GM12878 (cell line): Measurements from ENCODE around the gene GBA3. TPM values are rescaled to one million over a fixed set of nuclear protein-coding genes. Genes with fewer than 3 reads are reported as not detected.
A peak's percentile ranks its signal among the peaks of the same experiment; 100 is the strongest.

Experiments used
- ATAC-seq: fragments of 200-7000 bp; cut with Tn5 transposase; 3 replicates; pipeline ENCODE4 v1.9.1; 2020; ENCODE audit warnings: mild to moderate bottlenecking, moderate library complexity
- BruUV-seq: library from RNA; stranded (reverse); fragments of 400-500 nt; replicated peaks from 2 replicates; lab custom pipeline; 2021; lab: Mats Ljungman, UMichigan
- CTCF ChIA-PET: fragments of 300-600 bp; sonication (Branson Sonifier 250); formaldehyde crosslinking; extraction: SDS; loops from one replicate; lab custom pipeline; 2021; ENCODE audit warnings: inconsistent platforms; lab: Yijun Ruan, JAX
- POLR2A ChIA-PET: fragments of 350-600 bp; formaldehyde crosslinking; extraction: SDS; loops from one replicate; lab custom pipeline; 2021; ENCODE audit warnings: inconsistent platforms; lab: Charles Lee
- RAD21 ChIA-PET: fragments of 300-600 bp; sonication (Branson Sonifier 250); formaldehyde crosslinking; loops from one replicate; lab custom pipeline; 2023; ENCODE audit warnings: antibody characterized with exemption; ENCODE audit not compliant: unreplicated experiment; lab: Charles Lee
- SMC1A ChIA-PET: fragments of 300-600 bp; sonication (Branson Sonifier 250); formaldehyde crosslinking; loops from one replicate; lab custom pipeline; 2023; ENCODE audit not compliant: unreplicated experiment, uncharacterized antibody; lab: Charles Lee
- DNase-seq: peaks from one replicate; pipeline ENCODE4 v3.0.0-alpha.2; 2011; ENCODE audit warnings: low read depth, low spot score
- FAIRE-seq: peaks from 3 replicates; lab custom pipeline; 2011; peaks lifted over from hg19 to GRCh38; lab: Jason Lieb, UNC
- H2AFZ ChIP-seq: 2 replicates; pipeline ENCODE4 v1.6.0; 2011; ENCODE audit warnings: low read depth, low read length, control low read depth; ENCODE audit not compliant: control insufficient read depth
- H3K27ac ChIP-seq: 2 replicates; pipeline ENCODE4 v1.5.1; 2011; ENCODE audit warnings: control low read depth; ENCODE audit not compliant: control insufficient read depth, insufficient read depth
- H3K27me3 ChIP-seq, 2 experiments: replicated peaks in 1 of 2; 2 replicates each; pipeline versions ENCODE4 v1.6.0 to v1.6.1; 2011; ENCODE audit warnings: low read length in 1 of 2; ENCODE audit not compliant: control insufficient read depth in 2 of 2, insufficient read depth in 2 of 2
- H3K36me3 ChIP-seq, 2 experiments: 2 replicates each; pipeline ENCODE4 v1.5.1; 2011; ENCODE audit warnings: low read length in 1 of 2; ENCODE audit not compliant: control insufficient read depth in 2 of 2, insufficient read depth in 2 of 2
- H3K4me1 ChIP-seq: 2 replicates; pipeline ENCODE4 v1.6.1; 2011; ENCODE audit warnings: mild to moderate bottlenecking, low read length, moderate library complexity, mixed read lengths; ENCODE audit not compliant: control insufficient read depth, insufficient read depth
- H3K4me2 ChIP-seq: 2 replicates; pipeline ENCODE4 v1.6.0; 2011; ENCODE audit warnings: control low read depth; ENCODE audit not compliant: control insufficient read depth, insufficient read depth
- H3K4me3 ChIP-seq: fragments of 200-600 bp; sonication (generic); 2 replicates; pipeline ENCODE4 v1.5.1; 2016
- H3K79me2 ChIP-seq: 2 replicates; pipeline ENCODE4 v1.6.0; 2011; ENCODE audit warnings: low read length; ENCODE audit not compliant: control insufficient read depth, insufficient read depth
- H3K9ac ChIP-seq: 2 replicates; pipeline ENCODE4 v1.8.0; 2011; ENCODE audit warnings: low read length, control low read depth, mixed read lengths; ENCODE audit not compliant: control insufficient read depth, insufficient read depth
- H3K9me3 ChIP-seq: replicated peaks from 3 replicates; pipeline ENCODE4 v1.5.1; 2011; ENCODE audit warnings: mild to moderate bottlenecking, low read length; ENCODE audit not compliant: control insufficient read depth, insufficient read depth
- H4K20me1 ChIP-seq: 2 replicates; pipeline ENCODE4 v1.6.0; 2011; ENCODE audit not compliant: control insufficient read depth, insufficient read depth
- ATF7 ChIP-seq: fragments of 450-650 bp; IDR thresholded peaks from 2 replicates; pipeline ENCODE4 v1.6.1; 2016; ENCODE audit warnings: low read depth, mild to moderate bottlenecking
- BMI1 ChIP-seq: fragments of 450-650 bp; IDR thresholded peaks from 2 replicates; pipeline ENCODE4 v1.6.1; 2016; ENCODE audit warnings: mild to moderate bottlenecking, moderate library complexity, borderline replicate concordance
- EZH2 ChIP-seq: IDR thresholded peaks from 2 replicates; pipeline ENCODE4 v1.6.1; 2012; ENCODE audit warnings: low read depth, mild to moderate bottlenecking, control low read depth, inconsistent platforms, low read length, borderline replicate concordance; ENCODE audit not compliant: control insufficient read depth
- IKZF2 ChIP-seq, 2 experiments: fragments of 450-650 bp; IDR thresholded peaks; 2 replicates each; pipeline ENCODE4 v1.6.1; 2017; ENCODE audit warnings: mild to moderate bottlenecking in 2 of 2, moderate library complexity in 2 of 2
- POLR2AphosphoS5 ChIP-seq: IDR thresholded peaks from 2 replicates; pipeline ENCODE4 v1.6.1; 2011; ENCODE audit warnings: mild to moderate bottlenecking, low read length, inconsistent platforms
- RUNX3 ChIP-seq: IDR thresholded peaks from 2 replicates; pipeline ENCODE4 v1.6.1; 2012; ENCODE audit warnings: low read length, inconsistent platforms
- SRF ChIP-seq, 2 experiments: IDR thresholded peaks; 2 replicates each; pipeline ENCODE4 v1.6.1; 2011; ENCODE audit warnings: low read depth in 2 of 2, low read length in 2 of 2, mild to moderate bottlenecking in 1 of 2, moderate library complexity in 1 of 2
- YBX1 ChIP-seq: fragments of 450-650 bp; IDR thresholded peaks from 2 replicates; pipeline ENCODE4 v1.6.1; 2016; ENCODE audit warnings: antibody characterized with exemption
- YY1 ChIP-seq: IDR thresholded peaks from 2 replicates; pipeline ENCODE4 v1.6.1; 2011; ENCODE audit warnings: low read depth, mild to moderate bottlenecking, low read length
- in situ Hi-C: fragments of 300-500 bp; cut with MboI; formaldehyde crosslinking; loops from 9 replicates; pipeline ENCODE4 v1.14.3; 2018; ENCODE audit warnings: mixed read lengths
- intact Hi-C: fragments of 100-400 bp; cut with micrococcal nuclease; formaldehyde crosslinking; loops from one replicate; pipeline ENCODE4 v1.14.2; 2022; ENCODE audit not compliant: unreplicated experiment
- polyA plus RNA-seq, 11 experiments: library from polyadenylated mRNA; depleted of rRNA in 4 of 11; unstranded in 6 of 11; stranded (reverse) in 5 of 11; fragments of >200 nt; fragmentation: Nextera tagmentation in 4 of 11; fragmentation: Illumina TruSeq in 1 of 11; extraction: Ambion mirVana in 4 of 11; extraction: Trizol in 1 of 11; gene quantifications; 1 replicate in 1 of 11; 2 replicates in 10 of 11; pipeline versions ENCODE4 v1.2.1 to v1.2.3, GENCODE V29; 2011 to 2016; ENCODE audit warnings: inconsistent platforms in 2 of 11, missing spikeins in 2 of 11, low read depth in 1 of 11
- total RNA-seq, 4 experiments: library from RNA; depleted of rRNA in 3 of 4; stranded (reverse); fragments of >200 nt in 3 of 4; fragmentation: Illumina TruSeq in 1 of 4; extraction: Trizol in 1 of 4; gene quantifications; 2 replicates each; pipeline versions ENCODE4 v1.2.1 to v1.2.3, GENCODE V29; 2013 to 2021
- TF ChIP-seq, protein P1 (sequence below): fragments of 450-650 bp; IDR thresholded peaks from 2 replicates; pipeline ENCODE4 v1.6.1; 2017; ENCODE audit warnings: low read depth, mild to moderate bottlenecking, moderate library complexity
- TF ChIP-seq, protein P2 (sequence below): fragments of 450-650 bp; formaldehyde crosslinking; IDR thresholded peaks from 2 replicates; pipeline ENCODE4 v1.4.0; 2022; ENCODE audit warnings: mild to moderate bottlenecking, moderate library complexity

The GBA3 gene
- total and polyA plus RNA-seq, 10 of the 15 experiments (the other 5 are each of a cell fraction or from before 2014, with no cell fraction given) = 0.10 to 7.2 (median 0.27) TPM

DNA sequence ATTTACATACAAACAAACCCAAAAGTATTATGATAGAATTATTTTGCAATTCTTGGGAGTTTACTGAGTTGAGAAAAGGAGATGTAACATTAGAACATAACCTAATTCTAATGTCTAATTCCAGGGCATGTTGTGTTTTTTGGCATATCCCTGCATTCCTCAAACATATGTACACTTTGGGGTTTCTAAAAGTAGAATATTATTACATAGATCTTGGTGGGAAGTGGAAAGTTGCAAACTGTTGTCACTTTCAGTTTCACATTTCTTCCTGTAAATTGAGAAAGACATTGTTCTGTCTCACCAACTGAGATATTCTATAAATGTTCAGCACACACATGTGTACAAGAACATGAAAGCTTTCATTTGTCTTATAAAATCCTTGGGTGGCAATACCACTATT, 24.4 kb upstream of the GBA3 start:
- Histone ChIP-seq H3K9ac (no peak overlapping the region), H3K27me3 (no peaks in the 10 kb centered on the region), H3K4me1 (no peaks in the 10 kb centered on the region), H3K79me2 (no peaks in the 10 kb centered on the region), H3K4me2 (no peak overlapping the region), H3K27ac (no peak overlapping the region), H3K4me3 (no peak overlapping the region), H3K9me3 (no peaks in the 10 kb centered on the region), H4K20me1 (no peaks in the 10 kb centered on the region), H2AFZ (no peak overlapping the region), H3K36me3 (no peaks in the 10 kb centered on the region)
- DNase-seq (no peak), ATAC-seq (peak; percentile 48), FAIRE-seq (no peak)
- in situ Hi-C loops = no loop called here
- SMC1A ChIA-PET = interaction anchor here (0.6 to 4.5 kb wide), 15 partner anchors 8 to 260 kb away, joined by 3 to 41 read pairs (median 3); partner anchors contain the start of gene GBA3
- BruUV-seq = no TSS peak
- CTCF ChIA-PET = interaction anchor here (1.1 to 1.7 kb wide), 4 partner anchors 13 to 279 kb away, joined by 3 to 4 read pairs (median 3); no protein-coding TSS in a partner anchor
- intact Hi-C loops = no loop called here
- RAD21 ChIA-PET = interaction anchor here (1.0 to 4.7 kb wide), 7 partner anchors 12 to 76 kb away, joined by 3 to 32 read pairs (median 3); no protein-coding TSS in a partner anchor
- TF ChIP-seq IKZF2 (IDR thresholded peaks at IDR 0.05) = peak in 1 of 2 experiments; percentile 33; a peak in 2 of 4 replicates
- TF ChIP-seq ATF7 = 0 out of 2 replicates have a peak, but pooled peaks have one; percentile 31
- TF ChIP-seq, protein P1, sequence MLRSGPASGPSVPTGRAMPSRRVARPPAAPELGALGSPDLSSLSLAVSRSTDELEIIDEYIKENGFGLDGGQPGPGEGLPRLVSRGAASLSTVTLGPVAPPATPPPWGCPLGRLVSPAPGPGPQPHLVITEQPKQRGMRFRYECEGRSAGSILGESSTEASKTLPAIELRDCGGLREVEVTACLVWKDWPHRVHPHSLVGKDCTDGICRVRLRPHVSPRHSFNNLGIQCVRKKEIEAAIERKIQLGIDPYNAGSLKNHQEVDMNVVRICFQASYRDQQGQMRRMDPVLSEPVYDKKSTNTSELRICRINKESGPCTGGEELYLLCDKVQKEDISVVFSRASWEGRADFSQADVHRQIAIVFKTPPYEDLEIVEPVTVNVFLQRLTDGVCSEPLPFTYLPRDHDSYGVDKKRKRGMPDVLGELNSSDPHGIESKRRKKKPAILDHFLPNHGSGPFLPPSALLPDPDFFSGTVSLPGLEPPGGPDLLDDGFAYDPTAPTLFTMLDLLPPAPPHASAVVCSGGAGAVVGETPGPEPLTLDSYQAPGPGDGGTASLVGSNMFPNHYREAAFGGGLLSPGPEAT = peak; percentile 30; the same call in 1 of the 2 replicates
- no peak for TF ChIP-seq POLR2AphosphoS5
- TF ChIP-seq YBX1 = no peak
- POLR2A ChIA-PET = no interaction called here

DNA sequence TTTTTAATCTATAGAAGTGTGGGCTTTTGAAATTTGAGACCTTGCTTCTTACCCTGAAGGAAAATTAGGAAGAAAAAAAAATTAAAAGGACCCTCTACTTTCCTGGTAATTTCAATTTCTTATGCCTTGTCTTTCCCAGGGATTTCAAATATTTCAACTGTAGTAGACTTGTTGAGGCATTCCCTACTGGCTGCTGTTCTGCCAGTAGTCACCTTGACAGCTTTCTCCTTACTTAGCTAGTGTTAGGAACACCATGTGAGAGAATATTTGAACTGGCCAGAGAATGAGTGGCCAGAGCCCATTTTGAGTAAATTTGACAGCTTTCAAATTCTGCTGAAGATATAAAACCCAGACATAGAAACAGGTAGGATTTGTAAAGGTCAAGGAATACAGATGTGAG, 24.0 kb upstream of the GBA3 start:
- FAIRE-seq (no peak), DNase-seq (no peak), ATAC-seq (no peak)
- H3K4me3 ChIP-seq = no peak overlapping the region
- H3K4me1 ChIP-seq = no peaks in the 10 kb centered on the region
- in situ Hi-C loops = no loop called here
- H4K20me1 ChIP-seq = no peaks in the 10 kb centered on the region
- no peak overlapping the region for H2AFZ ChIP-seq
- no peak overlapping the region for H3K9ac ChIP-seq
- H3K36me3 ChIP-seq = no peaks in the 10 kb centered on the region
- H3K79me2 ChIP-seq = no peaks in the 10 kb centered on the region
- ChIA-PET SMC1A (interaction anchor here (0.6 to 4.5 kb wide), 15 partner anchors 8 to 261 kb away, joined by 3 to 41 read pairs (median 3); partner anchors contain the start of gene GBA3), CTCF (interaction anchor here (1.1 to 1.7 kb wide), 3 partner anchors 14 to 280 kb away, joined by 3 to 4 read pairs (median 3); no protein-coding TSS in a partner anchor), POLR2A (no interaction called here), RAD21 (interaction anchor here (1.0 to 4.7 kb wide), 7 partner anchors 11 to 75 kb away, joined by 3 to 32 read pairs (median 4); no protein-coding TSS in a partner anchor)
- intact Hi-C loops = no loop called here
- no peaks in the 10 kb centered on the region for H3K27me3 ChIP-seq
- no peak overlapping the region for H3K4me2 ChIP-seq
- BruUV-seq = no TSS peak
- no peaks in the 10 kb centered on the region for H3K9me3 ChIP-seq
- H3K27ac ChIP-seq = no peak overlapping the region
- TF ChIP-seq, protein P2, sequence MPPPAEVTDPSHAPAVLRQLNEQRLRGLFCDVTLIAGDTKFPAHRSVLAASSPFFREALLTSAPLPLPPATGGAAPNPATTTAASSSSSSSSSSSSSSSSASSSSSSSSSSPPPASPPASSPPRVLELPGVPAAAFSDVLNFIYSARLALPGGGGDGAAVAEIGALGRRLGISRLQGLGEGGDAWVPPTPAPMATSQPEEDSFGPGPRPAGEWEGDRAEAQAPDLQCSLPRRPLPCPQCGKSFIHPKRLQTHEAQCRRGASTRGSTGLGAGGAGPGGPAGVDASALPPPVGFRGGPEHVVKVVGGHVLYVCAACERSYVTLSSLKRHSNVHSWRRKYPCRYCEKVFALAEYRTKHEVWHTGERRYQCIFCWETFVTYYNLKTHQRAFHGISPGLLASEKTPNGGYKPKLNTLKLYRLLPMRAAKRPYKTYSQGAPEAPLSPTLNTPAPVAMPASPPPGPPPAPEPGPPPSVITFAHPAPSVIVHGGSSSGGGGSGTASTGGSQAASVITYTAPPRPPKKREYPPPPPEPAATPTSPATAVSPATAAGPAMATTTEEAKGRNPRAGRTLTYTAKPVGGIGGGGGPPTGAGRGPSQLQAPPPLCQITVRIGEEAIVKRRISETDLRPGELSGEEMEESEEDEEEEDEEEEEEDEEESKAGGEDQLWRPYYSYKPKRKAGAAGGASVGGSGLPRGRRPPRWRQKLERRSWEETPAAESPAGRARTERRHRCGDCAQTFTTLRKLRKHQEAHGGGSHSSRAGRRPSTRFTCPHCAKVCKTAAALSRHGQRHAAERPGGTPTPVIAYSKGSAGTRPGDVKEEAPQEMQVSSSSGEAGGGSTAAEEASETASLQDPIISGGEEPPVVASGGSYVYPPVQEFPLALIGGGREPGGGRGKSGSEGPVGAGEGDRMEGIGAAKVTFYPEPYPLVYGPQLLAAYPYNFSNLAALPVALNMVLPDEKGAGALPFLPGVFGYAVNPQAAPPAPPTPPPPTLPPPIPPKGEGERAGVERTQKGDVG (CRISPR knock-in tag) = no peak
- TF ChIP-seq YY1 (no peak), EZH2 (no peak), BMI1 (no peak), SRF (IDR thresholded peaks at IDR 0.05; ENCODE audit: low read depth in 2 of 2, low read length in 2 of 2) (no peak), RUNX3 (no peak)
- TF ChIP-seq, protein P1 = no peak
